Keratinocyte (primary cell): Measurements from ENCODE around the gene HOXA6. TPM values are rescaled to one million over a fixed set of nuclear protein-coding genes. Genes with fewer than 3 reads are reported as not detected.

Experiments
- DNase-seq: peaks from one replicate; pipeline ENCODE4 v3.0.0-alpha.2; 2011; ENCODE audit warnings: low read depth, missing footprints, low spot score
- FAIRE-seq: peaks from 2 replicates; lab custom pipeline; 2011; peaks lifted over from hg19 to GRCh38; lab: Jason Lieb, UNC
- H2AFZ ChIP-seq: 2 replicates; pipeline ENCODE4 v1.6.0; 2012; ENCODE audit warnings: low read length, control low read depth, inconsistent platforms; ENCODE audit not compliant: control insufficient read depth
- H3K27ac ChIP-seq: 2 replicates; pipeline ENCODE4 v1.5.1; 2011; ENCODE audit warnings: low read length; ENCODE audit not compliant: control insufficient read depth, insufficient read depth
- H3K27me3 ChIP-seq: 3 replicates; pipeline ENCODE4 v1.6.0; 2011; ENCODE audit warnings: low read length; ENCODE audit not compliant: control insufficient read depth, insufficient read depth; ENCODE audit errors: extremely low read depth
- H3K36me3 ChIP-seq, 2 experiments: 2 replicates in 1 of 2; 3 replicates in 1 of 2; pipeline ENCODE4 v1.5.1; 2011; ENCODE audit warnings: low read length in 2 of 2, mild to moderate bottlenecking in 1 of 2; ENCODE audit not compliant: control insufficient read depth in 2 of 2, insufficient read depth in 2 of 2; ENCODE audit errors: extremely low read depth in 1 of 2
- H3K4me1 ChIP-seq: 3 replicates; pipeline ENCODE4 v1.5.1; 2011; ENCODE audit warnings: low read length; ENCODE audit not compliant: control insufficient read depth, insufficient read depth; ENCODE audit errors: extremely low read depth
- H3K4me2 ChIP-seq: 3 replicates; pipeline ENCODE4 v1.6.0; 2011; ENCODE audit warnings: low read depth, low read length; ENCODE audit not compliant: control insufficient read depth, insufficient read depth; ENCODE audit errors: extremely low read depth
- H3K4me3 ChIP-seq, 3 experiments: fragments of 200-600 bp in 1 of 3; sonication (generic) in 1 of 3; 2 replicates in 2 of 3; 3 replicates in 1 of 3; pipeline ENCODE4 v1.5.1; 2011 to 2016; ENCODE audit warnings: low read length in 3 of 3, mild to moderate bottlenecking in 3 of 3, control low read depth in 2 of 3, inconsistent platforms in 1 of 3, low read depth in 1 of 3, mixed read lengths in 1 of 3, mixed run types in 1 of 3, moderate library complexity in 1 of 3; ENCODE audit not compliant: control insufficient read depth in 2 of 3, insufficient read depth in 2 of 3; ENCODE audit errors: extremely low read depth in 1 of 3
- H3K79me2 ChIP-seq: 2 replicates; pipeline ENCODE4 v1.6.0; 2012; ENCODE audit warnings: low read length; ENCODE audit not compliant: control insufficient read depth, insufficient read depth
- H3K9ac ChIP-seq: 3 replicates; pipeline ENCODE4 v1.6.0; 2011; ENCODE audit warnings: low read length; ENCODE audit not compliant: control insufficient read depth, insufficient read depth; ENCODE audit errors: extremely low read depth
- H3K9me1 ChIP-seq: 3 replicates; pipeline ENCODE4 v1.6.0; 2011; ENCODE audit warnings: low read length; ENCODE audit not compliant: control insufficient read depth, insufficient read depth; ENCODE audit errors: extremely low read depth
- H3K9me3 ChIP-seq: 2 replicates; pipeline ENCODE4 v1.5.1; 2012; ENCODE audit warnings: low read depth, low read length; ENCODE audit not compliant: control insufficient read depth
- H4K20me1 ChIP-seq: 3 replicates; pipeline ENCODE4 v1.6.0; 2011; ENCODE audit warnings: low read length; ENCODE audit not compliant: control insufficient read depth, insufficient read depth; ENCODE audit errors: extremely low read depth
- CTCF ChIP-seq, 3 experiments: IDR thresholded peaks in 1 of 3; conservative IDR thresholded peaks in 1 of 3; optimal IDR thresholded peaks in 1 of 3; 2 replicates in 2 of 3; 3 replicates in 1 of 3; pipeline versions ENCODE3 to v1.5.1; 2011; ENCODE audit warnings: low read length in 3 of 3, mild to moderate bottlenecking in 3 of 3, moderate library complexity in 2 of 3, control low read depth in 1 of 3, inconsistent platforms in 1 of 3; ENCODE audit not compliant: insufficient read depth in 2 of 3; ENCODE audit errors: extremely low read depth in 1 of 3
- EZH2 ChIP-seq: IDR thresholded peaks from one replicate; pipeline ENCODE4 v1.6.1; 2012; ENCODE audit warnings: inconsistent platforms, mild to moderate bottlenecking, low read length, moderate library complexity
- dilution Hi-C: fragments of 300-500 bp; cut with MboI; formaldehyde crosslinking; loops from one replicate; pipeline ENCODE4 v1.7.0; 2020; ENCODE audit warnings: low sequenced_read_pairs; ENCODE audit not compliant: extremely low pct_ligation_motif_present
- polyA plus RNA-seq, 5 experiments: library from polyadenylated mRNA; depleted of rRNA in 3 of 5; stranded (reverse) in 3 of 5; stranded (forward) in 1 of 5; unstranded in 1 of 5; fragments of >200 nt; gene quantifications; 1 replicate in 1 of 5; 2 replicates in 3 of 5; 3 replicates in 1 of 5; pipeline versions ENCODE4 v1.2.1 to v1.2.3, GENCODE V29; 2011 to 2012; ENCODE audit warnings: missing spikeins in 2 of 5, low read depth in 1 of 5, low replicate concordance in 1 of 5

The HOXA6 gene
- polyA plus RNA-seq, 1 donor (not counting 4 experiments of a cell fraction or from before 2014, with no cell fraction given): 0.54 TPM

- DNase-seq (no peak), FAIRE-seq (no peak)
- H4K20me1 ChIP-seq: no peaks in the 10 kb centered on the region
- dilution Hi-C loops: no loop called here
- no peaks in the 10 kb centered on the region for H3K27me3 ChIP-seq
- H3K27ac ChIP-seq: peak overlapping the region; percentile 87
- H2AFZ ChIP-seq: peak overlapping the region; percentile 95
- H3K9ac ChIP-seq: peak overlapping the region; percentile 83
- H3K4me2 ChIP-seq: peak overlapping the region; percentile 98
- peaks cover 27% of the 10 kb centered on the region for H3K4me1 ChIP-seq
- no peaks in the 10 kb centered on the region for H3K9me3 ChIP-seq
- TF ChIP-seq CTCF (optimal IDR thresholded peaks at IDR 0.05 in 1 of 3, IDR thresholded peaks at IDR 0.05 in 1 of 3, conservative IDR thresholded peaks at IDR 0.05 in 1 of 3; ENCODE audit: extremely low read depth in 1 of 3, insufficient read depth in 2 of 3, low read length in 3 of 3): peak in 2 of 3 experiments; percentile 33 to 40
- no peak for TF ChIP-seq EZH2
- peaks cover 4 to 10% of the 10 kb centered on the region in 2 experiments for H3K36me3 ChIP-seq
- peaks cover 75% of the 10 kb centered on the region for H3K79me2 ChIP-seq
- no peaks in the 10 kb centered on the region for H3K9me1 ChIP-seq
- peak overlapping the region; percentile 78 to 94 (median 84) for H3K4me3 ChIP-seq
Measured at GRCh38 chr7:27164367-27165088, 17.0 kb upstream of the HOXA6 start.

GRCh38 chr7:27164045-27164366 lies 16.4 kb upstream of the HOXA6 start:
- dilution Hi-C loops: no loop called here
- TF ChIP-seq CTCF (optimal IDR thresholded peaks at IDR 0.05 in 1 of 3, IDR thresholded peaks at IDR 0.05 in 1 of 3, conservative IDR thresholded peaks at IDR 0.05 in 1 of 3; ENCODE audit: extremely low read depth in 1 of 3, insufficient read depth in 2 of 3, low read length in 3 of 3) (no peak), EZH2 (no peak)
- peak overlapping the region; percentile 98 for H3K4me2 ChIP-seq
- FAIRE-seq: no peak
- H3K4me1 ChIP-seq: peaks cover 32% of the 10 kb centered on the region
- no peaks in the 10 kb centered on the region for H3K9me3 ChIP-seq
- no peaks in the 10 kb centered on the region for H4K20me1 ChIP-seq
- H3K27me3 ChIP-seq: no peaks in the 10 kb centered on the region
- peak overlapping the region; percentile 78 to 94 (median 84) for H3K4me3 ChIP-seq
- H3K9me1 ChIP-seq: no peaks in the 10 kb centered on the region
- H2AFZ ChIP-seq: peak overlapping the region; percentile 9
- H3K36me3 ChIP-seq: peaks cover 4 to 10% of the 10 kb centered on the region in 2 experiments
- peaks cover 76% of the 10 kb centered on the region for H3K79me2 ChIP-seq
- peak overlapping the region; percentile 87 for H3K27ac ChIP-seq
- H3K9ac ChIP-seq: peak overlapping the region; percentile 83
- DNase-seq: no peak
